ENCODE measurements around the gene SFMBT2.

Gene SFMBT2

DNA sequence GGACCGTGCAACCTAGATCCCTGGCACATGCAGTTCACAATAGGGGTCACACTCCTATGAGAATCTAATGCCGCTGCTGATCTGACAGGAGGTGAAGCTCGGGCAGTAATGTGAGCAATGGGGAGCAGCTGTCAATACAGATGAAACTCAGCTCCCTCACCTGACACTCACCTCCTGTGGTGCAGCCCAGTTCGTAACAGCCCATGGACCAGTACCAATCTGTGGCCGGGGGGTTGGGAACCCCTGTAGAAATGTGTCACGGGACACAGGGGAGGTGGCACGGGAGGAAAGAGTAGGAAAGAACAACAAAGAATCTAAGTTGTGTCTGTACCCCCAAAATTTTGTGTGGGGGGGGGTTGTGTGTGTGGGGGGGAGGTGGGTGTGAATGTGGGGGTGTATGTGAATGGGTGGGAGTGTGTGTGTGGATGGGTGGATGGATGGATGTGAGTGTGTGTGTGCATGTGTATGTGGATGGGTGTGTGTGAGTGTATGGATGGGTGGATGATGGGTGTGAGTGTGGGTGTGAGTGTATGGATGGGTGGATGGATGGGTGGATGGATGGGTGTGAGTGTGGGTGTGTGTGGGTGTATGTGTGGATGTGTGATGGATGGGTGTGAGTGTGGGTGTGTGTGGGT, 33.1 kb downstream of the SFMBT2 start:
- TF ChIP-seq, protein P1, sequence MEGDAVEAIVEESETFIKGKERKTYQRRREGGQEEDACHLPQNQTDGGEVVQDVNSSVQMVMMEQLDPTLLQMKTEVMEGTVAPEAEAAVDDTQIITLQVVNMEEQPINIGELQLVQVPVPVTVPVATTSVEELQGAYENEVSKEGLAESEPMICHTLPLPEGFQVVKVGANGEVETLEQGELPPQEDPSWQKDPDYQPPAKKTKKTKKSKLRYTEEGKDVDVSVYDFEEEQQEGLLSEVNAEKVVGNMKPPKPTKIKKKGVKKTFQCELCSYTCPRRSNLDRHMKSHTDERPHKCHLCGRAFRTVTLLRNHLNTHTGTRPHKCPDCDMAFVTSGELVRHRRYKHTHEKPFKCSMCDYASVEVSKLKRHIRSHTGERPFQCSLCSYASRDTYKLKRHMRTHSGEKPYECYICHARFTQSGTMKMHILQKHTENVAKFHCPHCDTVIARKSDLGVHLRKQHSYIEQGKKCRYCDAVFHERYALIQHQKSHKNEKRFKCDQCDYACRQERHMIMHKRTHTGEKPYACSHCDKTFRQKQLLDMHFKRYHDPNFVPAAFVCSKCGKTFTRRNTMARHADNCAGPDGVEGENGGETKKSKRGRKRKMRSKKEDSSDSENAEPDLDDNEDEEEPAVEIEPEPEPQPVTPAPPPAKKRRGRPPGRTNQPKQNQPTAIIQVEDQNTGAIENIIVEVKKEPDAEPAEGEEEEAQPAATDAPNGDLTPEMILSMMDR (IDR thresholded peaks at IDR 0.05; ENCODE audit: insufficient read depth, low read length, poor library complexity, severe bottlenecking), result no peak
- no peaks in the 10 kb centered on the region for H3K27me3 ChIP-seq (replicated peaks; ENCODE audit: control insufficient read depth, insufficient read depth, low read length)
- peaks cover 13% of the 10 kb centered on the region for H3K36me3 ChIP-seq (ENCODE audit: control insufficient read depth, insufficient read depth, low read length)
- DNase-seq (ENCODE audit: extremely low read depth, insufficient read length), result no peak
- no peak overlapping the region for H3K4me3 ChIP-seq (replicated peaks; ENCODE audit: low read depth, low read length)

DNA sequence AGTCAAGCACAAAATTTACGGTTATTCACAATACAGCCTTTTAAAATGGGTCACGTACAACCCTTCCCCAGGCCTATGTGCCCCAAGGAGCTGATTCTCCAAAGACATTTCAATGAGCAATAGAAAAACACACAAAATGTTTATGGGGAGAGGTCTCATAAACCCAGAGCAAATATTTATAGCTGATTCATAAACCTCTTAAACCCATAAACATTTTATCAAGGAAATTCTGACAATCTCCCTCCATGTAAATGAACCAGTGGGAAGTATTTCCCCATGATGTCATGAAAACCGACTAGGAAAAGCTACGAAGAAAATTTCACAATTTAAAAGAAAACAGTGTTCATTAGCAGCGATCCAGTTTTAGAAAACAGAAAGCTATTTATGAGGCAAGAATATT, 36.0 kb downstream of the SFMBT2 start:
- Histone ChIP-seq H3K27me3 (replicated peaks; ENCODE audit: control insufficient read depth, insufficient read depth, low read length) (no peaks in the 10 kb centered on the region), H3K4me3 (replicated peaks; ENCODE audit: low read depth, low read length) (no peak overlapping the region), H3K36me3 (ENCODE audit: control insufficient read depth, insufficient read depth, low read length) (peaks cover 14% of the 10 kb centered on the region)
- no peak for DNase-seq (ENCODE audit: extremely low read depth, insufficient read length)
- TF ChIP-seq, protein P1 (IDR thresholded peaks at IDR 0.05; ENCODE audit: insufficient read depth, low read length, poor library complexity, severe bottlenecking), result no peak

DNA sequence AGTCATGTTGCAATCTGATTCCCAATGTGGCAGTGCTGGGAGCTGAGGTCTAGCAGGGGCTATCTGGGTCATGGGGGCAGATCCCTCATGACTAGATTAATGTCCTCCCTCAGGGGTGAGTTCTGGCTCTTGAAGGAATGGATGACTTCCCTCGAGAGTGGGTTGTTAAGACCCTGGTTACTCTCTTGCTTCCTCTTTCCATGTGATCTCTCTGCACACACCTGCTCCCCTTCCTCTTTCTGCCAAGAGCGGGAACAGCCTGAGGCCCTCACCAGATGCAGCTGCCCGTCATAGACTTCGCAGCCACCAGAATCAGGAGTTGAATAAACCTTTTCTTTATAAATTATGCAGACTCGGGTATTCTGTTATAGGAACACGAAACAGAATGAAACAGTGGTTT, 37.8 kb downstream of the SFMBT2 start:
- DNase-seq (ENCODE audit: extremely low read depth, insufficient read length), result no peak
- Histone ChIP-seq H3K36me3 (ENCODE audit: control insufficient read depth, insufficient read depth, low read length) (peaks cover 16% of the 10 kb centered on the region), H3K4me3 (replicated peaks; ENCODE audit: low read depth, low read length) (no peak overlapping the region), H3K27me3 (replicated peaks; ENCODE audit: control insufficient read depth, insufficient read depth, low read length) (no peaks in the 10 kb centered on the region)
- TF ChIP-seq, protein P1 (IDR thresholded peaks at IDR 0.05; ENCODE audit: insufficient read depth, low read length, poor library complexity, severe bottlenecking), result no peak

DNA sequence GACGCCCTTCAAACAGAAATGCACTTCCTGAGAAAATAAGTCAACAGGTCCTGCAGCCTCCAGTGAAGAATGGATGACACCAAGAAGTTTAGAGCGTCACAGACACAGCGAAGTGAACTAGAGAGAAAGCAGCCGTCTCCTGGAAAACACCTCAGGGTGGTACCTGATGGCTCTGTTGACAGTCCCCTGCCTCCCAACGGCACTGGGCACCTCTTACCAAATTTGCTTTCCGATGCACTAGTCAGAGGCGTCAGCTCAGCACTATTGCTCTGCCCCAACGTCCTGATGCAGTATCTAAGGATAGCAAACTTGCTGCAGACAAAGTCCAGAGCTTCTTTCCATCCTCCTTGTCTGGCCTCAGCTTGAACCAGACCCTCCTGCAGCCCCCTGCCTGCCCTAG, 38.3 kb downstream of the SFMBT2 start:
- peaks cover 16% of the 10 kb centered on the region for H3K36me3 ChIP-seq (ENCODE audit: control insufficient read depth, insufficient read depth, low read length)
- no peak overlapping the region for H3K4me3 ChIP-seq (replicated peaks; ENCODE audit: low read depth, low read length)
- no peaks in the 10 kb centered on the region for H3K27me3 ChIP-seq (replicated peaks; ENCODE audit: control insufficient read depth, insufficient read depth, low read length)
- TF ChIP-seq, protein P1 (IDR thresholded peaks at IDR 0.05; ENCODE audit: insufficient read depth, low read length, poor library complexity, severe bottlenecking), result no peak
- DNase-seq (ENCODE audit: extremely low read depth, insufficient read length), result no peak

DNA sequence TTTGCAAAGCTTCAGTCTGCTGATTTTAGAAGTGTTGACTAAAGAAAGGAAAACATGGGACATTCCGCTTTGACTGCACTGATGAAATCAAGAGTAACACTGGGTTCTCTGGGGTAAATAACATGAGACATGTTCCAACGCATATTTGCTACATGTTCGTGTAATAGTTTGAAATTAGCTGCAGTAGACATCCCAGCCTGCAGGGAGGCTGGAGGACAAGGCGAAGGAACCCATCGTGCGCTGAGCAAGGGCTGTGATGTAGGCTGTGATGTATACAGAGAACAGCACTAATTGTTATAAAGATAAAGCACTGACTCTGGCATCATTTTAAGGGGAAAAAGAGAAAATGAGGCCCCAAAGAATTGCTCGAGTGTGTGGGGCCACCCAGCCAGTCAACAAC, 40.3 kb downstream of the SFMBT2 start:
- Histone ChIP-seq H3K4me3 (replicated peaks; ENCODE audit: low read depth, low read length) (no peak overlapping the region), H3K27me3 (replicated peaks; ENCODE audit: control insufficient read depth, insufficient read depth, low read length) (no peaks in the 10 kb centered on the region), H3K36me3 (ENCODE audit: control insufficient read depth, insufficient read depth, low read length) (peaks cover 19% of the 10 kb centered on the region)
- TF ChIP-seq, protein P1 (IDR thresholded peaks at IDR 0.05; ENCODE audit: insufficient read depth, low read length, poor library complexity, severe bottlenecking), result no peak
- DNase-seq (ENCODE audit: extremely low read depth, insufficient read length), result no peak

Data from GM06990 (cell line).